Tibial artery (tissue), 4 donors: ENCODE measurements around the gene TNP2.

Experiments used
- DNase-seq, 2 donors: peaks; one replicate each; pipeline ENCODE4 v3.0.0-alpha.2; 2019
- H3K27ac ChIP-seq, 2 donors: fragments of 200-600 bp; sonication (generic) in 1 of 2; 1 replicate in 1 of 2; 2 replicates in 1 of 2; pipeline ENCODE4 v1.5.1; 2018 to 2019; ENCODE audit warnings: mild to moderate bottlenecking in 1 of 2
- H3K27me3 ChIP-seq, 2 donors: fragments of 200-600 bp; sonication (generic) in 1 of 2; one replicate each; pipeline versions ENCODE4 v1.5.1 to v1.6.0; 2016 to 2019
- H3K36me3 ChIP-seq, 3 donors: fragments of 200-600 bp; sonication (generic) in 2 of 3; one replicate each; pipeline ENCODE4 v1.5.1; 2016 to 2019; ENCODE audit warnings: mild to moderate bottlenecking in 2 of 3
- H3K4me1 ChIP-seq, 4 donors: fragments of 200-600 bp; sonication (generic) in 2 of 4; 1 replicate in 3 of 4; 2 replicates in 1 of 4; pipeline ENCODE4 v1.5.1; 2016 to 2019
- H3K4me3 ChIP-seq, 2 donors: fragments of 200-600 bp; sonication (generic) in 1 of 2; 1 replicate in 1 of 2; 2 replicates in 1 of 2; pipeline ENCODE4 v1.5.1; 2018 to 2019; ENCODE audit warnings: mild to moderate bottlenecking in 2 of 2
- H3K9me3 ChIP-seq, 3 donors: fragments of 200-600 bp; sonication (generic) in 1 of 3; one replicate each; pipeline ENCODE4 v1.5.1; 2016 to 2019
- intact Hi-C: fragments of 100-400 bp; cut with DNase I; formaldehyde crosslinking; loops from one replicate; pipeline ENCODE4 v1.15.0; 2023; ENCODE audit warnings: low total_unique reads
- TF ChIP-seq, protein P1 (sequence below), 2 experiments: fragments of 200-600 bp in 1 of 2; fragments of 450-650 bp in 1 of 2; IDR thresholded peaks; one replicate each; pipeline ENCODE4 v1.5.1; 2017 to 2019; ENCODE audit warnings: antibody characterized with exemption in 2 of 2, mild to moderate bottlenecking in 1 of 2, moderate library complexity in 1 of 2

The TNP2 gene

GRCh38 chr16:11276896-11277593 is 7.9 kb upstream of the TNP2 start:
- TF ChIP-seq, protein P1, sequence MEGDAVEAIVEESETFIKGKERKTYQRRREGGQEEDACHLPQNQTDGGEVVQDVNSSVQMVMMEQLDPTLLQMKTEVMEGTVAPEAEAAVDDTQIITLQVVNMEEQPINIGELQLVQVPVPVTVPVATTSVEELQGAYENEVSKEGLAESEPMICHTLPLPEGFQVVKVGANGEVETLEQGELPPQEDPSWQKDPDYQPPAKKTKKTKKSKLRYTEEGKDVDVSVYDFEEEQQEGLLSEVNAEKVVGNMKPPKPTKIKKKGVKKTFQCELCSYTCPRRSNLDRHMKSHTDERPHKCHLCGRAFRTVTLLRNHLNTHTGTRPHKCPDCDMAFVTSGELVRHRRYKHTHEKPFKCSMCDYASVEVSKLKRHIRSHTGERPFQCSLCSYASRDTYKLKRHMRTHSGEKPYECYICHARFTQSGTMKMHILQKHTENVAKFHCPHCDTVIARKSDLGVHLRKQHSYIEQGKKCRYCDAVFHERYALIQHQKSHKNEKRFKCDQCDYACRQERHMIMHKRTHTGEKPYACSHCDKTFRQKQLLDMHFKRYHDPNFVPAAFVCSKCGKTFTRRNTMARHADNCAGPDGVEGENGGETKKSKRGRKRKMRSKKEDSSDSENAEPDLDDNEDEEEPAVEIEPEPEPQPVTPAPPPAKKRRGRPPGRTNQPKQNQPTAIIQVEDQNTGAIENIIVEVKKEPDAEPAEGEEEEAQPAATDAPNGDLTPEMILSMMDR (IDR thresholded peaks at IDR 0.05), result no peak
- H3K4me3 ChIP-seq, result no peak overlapping the region
- H3K9me3 ChIP-seq, result no peaks in the 10 kb centered on the region
- intact Hi-C loops, result no loop called here
- H3K27ac ChIP-seq, result no peak overlapping the region
- peaks cover 0 to 4% of the 10 kb centered on the region in 2 donors for H3K27me3 ChIP-seq
- H3K36me3 ChIP-seq, result no peaks in the 10 kb centered on the region
- DNase-seq, result no peak
- no peaks in the 10 kb centered on the region for H3K4me1 ChIP-seq

DNA sequence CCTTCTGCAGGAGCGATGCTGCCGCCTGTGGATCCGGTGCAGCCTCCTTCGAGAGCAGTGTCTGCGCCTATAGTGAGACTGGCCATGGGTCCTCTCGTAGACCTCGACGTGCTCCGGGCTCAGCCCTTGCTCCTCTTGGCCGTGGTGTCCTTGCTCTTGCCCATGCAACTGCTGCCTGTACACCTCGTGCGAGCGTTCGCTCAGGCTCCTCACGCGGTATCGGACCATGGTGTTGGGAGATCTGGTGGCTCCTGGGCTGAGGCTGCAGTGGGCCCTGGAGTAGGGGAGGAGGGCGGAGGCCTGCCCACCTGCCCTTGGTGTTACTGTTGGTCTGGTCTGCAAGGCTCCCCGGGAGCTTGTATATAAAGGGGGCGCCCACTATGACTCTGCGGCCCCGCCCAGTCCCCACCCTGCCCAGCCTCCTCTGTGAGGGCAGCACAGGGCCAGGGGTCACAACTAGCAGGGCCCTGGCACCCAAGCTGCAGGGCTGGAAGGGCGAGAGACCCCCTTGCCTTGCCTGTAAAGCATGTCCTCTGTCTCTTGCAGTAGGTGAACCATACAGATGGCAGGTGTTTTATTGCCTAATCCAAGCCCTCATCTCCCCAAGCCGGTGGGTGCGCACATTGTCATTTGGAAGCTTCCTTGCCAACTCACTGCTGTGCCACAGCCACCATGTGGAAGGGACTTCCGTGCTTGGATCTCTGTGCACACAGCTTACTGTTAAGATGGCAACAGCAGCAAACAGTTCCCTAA is 7.2 kb upstream of the TNP2 start, which contains the start of gene PRM2:
Gene PRM2, minus strand, starts transcription at position 338 of the 753 bp plus-strand sequence. Its CDS starts 110 bp downstream, at position 228.
- Histone ChIP-seq H3K27ac (no peak within 1 kb of the TSS), H3K27me3 (peaks cover 0 to 4% of the 10 kb centered on the region in 2 donors), H3K36me3 (no peaks in the 10 kb centered on the region), H3K4me3 (no peak within 1 kb of the TSS), H3K4me1 (no peaks in the 10 kb centered on the region), H3K9me3 (no peaks in the 10 kb centered on the region)
- intact Hi-C loops, result no loop called here
- TF ChIP-seq, protein P1 (IDR thresholded peaks at IDR 0.05), result no peak
- DNase-seq, result no peak

DNA sequence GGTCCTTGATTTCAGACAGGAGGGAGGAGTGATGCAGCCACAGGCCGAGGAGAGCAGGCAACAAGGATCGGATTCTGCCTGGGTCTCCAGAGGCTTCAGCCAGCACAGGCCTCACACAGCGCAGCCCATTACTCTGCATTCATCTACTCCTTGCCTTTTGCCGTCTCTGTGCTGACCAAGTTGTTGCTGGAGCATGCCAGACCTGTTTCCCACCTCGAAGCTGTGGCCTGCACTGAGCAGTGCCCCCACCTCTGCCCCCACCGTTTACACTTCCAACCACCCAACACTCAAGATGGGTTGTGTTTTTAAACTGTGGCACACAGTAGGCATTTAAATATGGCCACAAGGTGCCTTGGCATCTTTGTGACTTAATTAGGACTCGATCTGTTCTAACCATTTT is 5.8 kb upstream of the TNP2 start:
- no peak overlapping the region for H3K4me3 ChIP-seq
- H3K27ac ChIP-seq, result no peak overlapping the region
- no peak for DNase-seq
- peaks cover 0 to 4% of the 10 kb centered on the region in 2 donors for H3K27me3 ChIP-seq
- intact Hi-C loops, result no loop called here
- no peaks in the 10 kb centered on the region for H3K36me3 ChIP-seq
- no peaks in the 10 kb centered on the region for H3K4me1 ChIP-seq
- TF ChIP-seq, protein P1 (IDR thresholded peaks at IDR 0.05), result no peak
- no peaks in the 10 kb centered on the region for H3K9me3 ChIP-seq

GRCh38 chr16:11273721-11274324 is 4.7 kb upstream of the TNP2 start:
- no peak for DNase-seq
- Histone ChIP-seq H3K27me3 (peaks cover 0 to 4% of the 10 kb centered on the region in 2 donors), H3K36me3 (no peaks in the 10 kb centered on the region), H3K4me3 (no peak overlapping the region), H3K4me1 (no peaks in the 10 kb centered on the region), H3K27ac (no peak overlapping the region), H3K9me3 (no peaks in the 10 kb centered on the region)
- TF ChIP-seq, protein P1 (IDR thresholded peaks at IDR 0.05), result no peak
- intact Hi-C loops, result no loop called here

GRCh38 chr16:11272921-11273720 is 4.0 kb upstream of the TNP2 start, which contains the start of gene PRM3:
Gene PRM3 (minus strand): TSS chr16:11273629. CDS start chr16:11273595, 34 bp downstream.
- Histone ChIP-seq H3K36me3 (no peaks in the 10 kb centered on the region), H3K27ac (no peak within 1 kb of the TSS), H3K9me3 (no peaks in the 10 kb centered on the region), H3K4me3 (no peak within 1 kb of the TSS), H3K27me3 (peaks cover 0 to 4% of the 10 kb centered on the region in 2 donors), H3K4me1 (no peaks in the 10 kb centered on the region)
- intact Hi-C loops, result no loop called here
- DNase-seq, result no peak
- TF ChIP-seq, protein P1 (IDR thresholded peaks at IDR 0.05), result no peak
